RWPE2 (cell line): ENCODE data around the gene PRR13.

Experiments used
- ATAC-seq: fragments of 200-7000 bp; cut with Tn5 transposase; 3 replicates; pipeline ENCODE4 v1.9.1; 2021; ENCODE audit warnings: low read depth
- DNase-seq: peaks from one replicate; pipeline ENCODE4 v3.0.0-alpha.2; 2020; ENCODE audit warnings: low spot score
- H3K27ac ChIP-seq: fragments of 450-650 bp; 2 replicates; pipeline ENCODE4 v1.5.1; 2017; ENCODE audit warnings: mild to moderate bottlenecking; ENCODE audit not compliant: poor library complexity, severe bottlenecking
- H3K27me3 ChIP-seq: fragments of 250-450 bp; sonication (Bioruptor Pico); 2 replicates; pipeline ENCODE4 v1.5.1; 2021; ENCODE audit warnings: mild to moderate bottlenecking, moderate library complexity; ENCODE audit not compliant: insufficient read depth, poor library complexity, severe bottlenecking
- H3K36me3 ChIP-seq: fragments of 250-450 bp; sonication (Bioruptor Pico); 2 replicates; pipeline ENCODE4 v1.5.1; 2020; ENCODE audit warnings: low read depth, mild to moderate bottlenecking, moderate library complexity
- H3K4me1 ChIP-seq: fragments of 250-450 bp; sonication (Bioruptor Pico); 2 replicates; pipeline ENCODE4 v1.5.1; 2021; ENCODE audit warnings: mild to moderate bottlenecking, moderate library complexity; ENCODE audit not compliant: insufficient read depth, poor library complexity, severe bottlenecking
- H3K4me3 ChIP-seq: fragments of 250-450 bp; sonication (Bioruptor Pico); 2 replicates; pipeline ENCODE4 v1.5.1; 2021; ENCODE audit warnings: mild to moderate bottlenecking, moderate library complexity; ENCODE audit not compliant: severe bottlenecking
- H3K9me3 ChIP-seq: fragments of 250-450 bp; sonication (Bioruptor Pico); 2 replicates; pipeline ENCODE4 v1.5.1; 2021; ENCODE audit warnings: mild to moderate bottlenecking, moderate library complexity; ENCODE audit not compliant: severe bottlenecking
- CTCF ChIP-seq: fragments of 450-650 bp; IDR thresholded peaks from one replicate; pipeline ENCODE4 v1.5.1; 2017; ENCODE audit warnings: mild to moderate bottlenecking, moderate library complexity; ENCODE audit not compliant: poor library complexity, severe bottlenecking

PRR13 gene

GRCh38 chr12:53472056-53472582 is 30.6 kb downstream of the PRR13 start:
- H3K27ac ChIP-seq = no peak overlapping the region
- ATAC-seq (no peak), DNase-seq (no peak)
- H3K27me3 ChIP-seq = no peaks in the 10 kb centered on the region
- H3K36me3 ChIP-seq = peaks cover 98% of the 10 kb centered on the region
- no peaks in the 10 kb centered on the region for H3K9me3 ChIP-seq
- no peak overlapping the region for H3K4me3 ChIP-seq
- TF ChIP-seq CTCF = no peak
- H3K4me1 ChIP-seq = peaks cover 3% of the 10 kb centered on the region

GRCh38 chr12:53474077-53474476 is 32.5 kb downstream of the PRR13 start:
- H3K4me3 ChIP-seq = no peak overlapping the region
- H3K27ac ChIP-seq = no peak overlapping the region
- H3K4me1 ChIP-seq = peaks cover 3% of the 10 kb centered on the region
- TF ChIP-seq CTCF = no peak
- H3K9me3 ChIP-seq = no peaks in the 10 kb centered on the region
- DNase-seq = no peak
- peaks cover 98% of the 10 kb centered on the region for H3K36me3 ChIP-seq
- no peak for ATAC-seq
- no peaks in the 10 kb centered on the region for H3K27me3 ChIP-seq

- no peaks in the 10 kb centered on the region for H3K27me3 ChIP-seq
- H3K9me3 ChIP-seq = no peaks in the 10 kb centered on the region
- no peak for TF ChIP-seq CTCF
- no peak overlapping the region for H3K4me3 ChIP-seq
- DNase-seq (no peak), ATAC-seq (no peak)
- H3K27ac ChIP-seq = no peak overlapping the region
- peaks cover 98% of the 10 kb centered on the region for H3K36me3 ChIP-seq
- peaks cover 3% of the 10 kb centered on the region for H3K4me1 ChIP-seq
These were observed 33.3 kb downstream of the PRR13 start for GRCh38 chr12:53474819-53475218.

- no peaks in the 10 kb centered on the region for H3K27me3 ChIP-seq
- DNase-seq (no peak), ATAC-seq (no peak)
- peak; percentile 37 for TF ChIP-seq CTCF
- H3K9me3 ChIP-seq = no peaks in the 10 kb centered on the region
- H3K4me3 ChIP-seq = no peak overlapping the region
- H3K27ac ChIP-seq = no peak overlapping the region
- peaks cover 99% of the 10 kb centered on the region for H3K36me3 ChIP-seq
- peaks cover 7% of the 10 kb centered on the region for H3K4me1 ChIP-seq
These were observed 35.3 kb downstream of the PRR13 start for GRCh38 chr12:53476769-53477209.

GRCh38 chr12:53478865-53479264 is 37.3 kb downstream of the PRR13 start:
- Histone ChIP-seq H3K36me3 (peaks cover 97% of the 10 kb centered on the region), H3K4me3 (no peak overlapping the region), H3K27me3 (no peaks in the 10 kb centered on the region), H3K4me1 (peaks cover 7% of the 10 kb centered on the region), H3K27ac (peak overlapping the region; percentile 11), H3K9me3 (no peaks in the 10 kb centered on the region)
- TF ChIP-seq CTCF = no peak
- ATAC-seq (no peak), DNase-seq (no peak)
